SU-DHL-6 (cell line): Measurements from ENCODE around the gene ERVMER34-1.

Experiments used
- H2AFZ ChIP-seq: fragments of 200-600 bp; sonication (generic); 2 replicates; pipeline ENCODE4 v1.6.1; 2014; ENCODE audit warnings: low read depth, mild to moderate bottlenecking, moderate library complexity, mixed read lengths, antibody characterized with exemption, low read length; ENCODE audit not compliant: severe bottlenecking
- H3F3A ChIP-seq: fragments of 200-600 bp; shearing (Covaris generic); 2 replicates; pipeline ENCODE4 v1.6.0; 2016; ENCODE audit warnings: antibody characterized with exemption, mild to moderate bottlenecking; ENCODE audit not compliant: insufficient read depth
- H3K27ac ChIP-seq: fragments of 200-600 bp; sonication (generic); 2 replicates; pipeline ENCODE4 v1.5.1; 2016; ENCODE audit warnings: low read depth, mild to moderate bottlenecking, low read length, moderate library complexity, mixed read lengths
- H3K27me3 ChIP-seq: fragments of 200-600 bp; sonication (generic), shearing (Covaris generic); 2 replicates; pipeline ENCODE4 v1.6.0; 2014; ENCODE audit warnings: mild to moderate bottlenecking, low read length
- H3K36me3 ChIP-seq: fragments of 200-600 bp; sonication (generic); 2 replicates; pipeline ENCODE4 v1.6.1; 2014; ENCODE audit warnings: mild to moderate bottlenecking, low read length, mixed read lengths
- H3K4me2 ChIP-seq: fragments of 300-600, 200-600 bp; shearing (Covaris generic), sonication (generic); 2 replicates; pipeline ENCODE4 v1.6.0; 2014; ENCODE audit warnings: low read length, low read depth, mild to moderate bottlenecking; ENCODE audit not compliant: poor library complexity, severe bottlenecking
- H3K4me3 ChIP-seq: fragments of 200-600 bp; sonication (generic); 2 replicates; pipeline ENCODE4 v1.5.1; 2014; ENCODE audit warnings: antibody characterized with exemption, low read length, mild to moderate bottlenecking, mixed read lengths; ENCODE audit not compliant: insufficient read depth, poor library complexity, severe bottlenecking
- H3K79me2 ChIP-seq: fragments of 200-600 bp; sonication (generic); 2 replicates; pipeline ENCODE4 v1.6.1; 2014; ENCODE audit warnings: mild to moderate bottlenecking, low read length, moderate library complexity; ENCODE audit not compliant: insufficient read depth
- H3K9ac ChIP-seq: fragments of 200-600 bp; sonication (generic); 2 replicates; pipeline ENCODE4 v1.7.0; 2014; ENCODE audit warnings: mild to moderate bottlenecking, low read length
- H3K9me2 ChIP-seq: fragments of 200-600 bp; sonication (generic); replicated peaks from 2 replicates; pipeline ENCODE4 v1.6.1; 2014; ENCODE audit warnings: low read length; ENCODE audit not compliant: insufficient read depth
- H3K9me3 ChIP-seq: fragments of 200-600 bp; sonication (generic); 2 replicates; pipeline ENCODE4 v1.6.1; 2014; ENCODE audit warnings: low read length, mixed read lengths; ENCODE audit not compliant: insufficient read depth
- H4K20me1 ChIP-seq: fragments of 200-600 bp; sonication (generic); 2 replicates; pipeline ENCODE4 v1.6.1; 2014; ENCODE audit warnings: low read depth, mild to moderate bottlenecking, antibody characterized with exemption, low read length, moderate library complexity, mixed read lengths
- CTCF ChIP-seq: fragments of 200-600 bp; sonication (generic); IDR thresholded peaks from one replicate; pipeline ENCODE4 v1.5.1; 2017; ENCODE audit warnings: antibody characterized with exemption, mild to moderate bottlenecking, low read length, moderate library complexity; ENCODE audit not compliant: insufficient read depth, poor library complexity, severe bottlenecking
- EZH2phosphoT487 ChIP-seq: fragments of 200-600 bp; sonication (generic), shearing (Covaris generic); conservative IDR thresholded peaks from 2 replicates; pipeline ENCODE4 v1.6.1; 2018; ENCODE audit warnings: mild to moderate bottlenecking, antibody characterized with exemption, low read length, moderate library complexity, mixed read lengths

Gene ERVMER34-1

GRCh38 chr4:52713456-52713937, 37.7 kb downstream of the ERVMER34-1 start:
- TF ChIP-seq CTCF (no peak), EZH2phosphoT487 (no peak)
- Histone ChIP-seq H3K4me3 (peak overlapping the region; percentile 74), H3K9ac (peak overlapping the region; percentile 96), H3K36me3 (peaks cover 23% of the 10 kb centered on the region; the same call in 1 of the 2 replicates), H4K20me1 (no peaks in the 10 kb centered on the region), H3K9me3 (no peaks in the 10 kb centered on the region), H3K9me2 (no peaks in the 10 kb centered on the region), H2AFZ (no peak overlapping the region), H3K4me2 (peak overlapping the region; percentile 99), H3K27me3 (no peaks in the 10 kb centered on the region), H3F3A (peaks cover 53% of the 10 kb centered on the region), H3K79me2 (peaks cover 18% of the 10 kb centered on the region), H3K27ac (peak overlapping the region; percentile 88)

- Histone ChIP-seq H3K9me3 (no peaks in the 10 kb centered on the region), H3K27ac (peak overlapping the region; percentile 88), H2AFZ (no peak overlapping the region), H3K4me3 (peak overlapping the region; percentile 74), H3K4me2 (peak overlapping the region; percentile 99), H3K9me2 (no peaks in the 10 kb centered on the region), H3K79me2 (peaks cover 18% of the 10 kb centered on the region), H3K9ac (peak overlapping the region; percentile 96), H4K20me1 (no peaks in the 10 kb centered on the region), H3K27me3 (no peaks in the 10 kb centered on the region), H3F3A (peaks cover 43% of the 10 kb centered on the region), H3K36me3 (peaks cover 23% of the 10 kb centered on the region; the same call in 1 of the 2 replicates)
- no peak for TF ChIP-seq EZH2phosphoT487
- no peak for TF ChIP-seq CTCF
Observed at GRCh38 chr4:52712251-52713130, 38.7 kb downstream of the ERVMER34-1 start.

- Histone ChIP-seq H3K27ac (no peak overlapping the region), H4K20me1 (no peaks in the 10 kb centered on the region), H2AFZ (peak overlapping the region; percentile 16), H3K79me2 (peaks cover 18% of the 10 kb centered on the region), H3K4me3 (peak overlapping the region; percentile 49), H3K9me2 (no peaks in the 10 kb centered on the region), H3F3A (peaks cover 39% of the 10 kb centered on the region), H3K36me3 (peaks cover 23% of the 10 kb centered on the region; the same call in 1 of the 2 replicates), H3K27me3 (no peaks in the 10 kb centered on the region), H3K9ac (peak overlapping the region; percentile 49), H3K4me2 (peak overlapping the region; percentile 54), H3K9me3 (no peaks in the 10 kb centered on the region)
- TF ChIP-seq CTCF (no peak), EZH2phosphoT487 (no peak)
Observed at GRCh38 chr4:52711834-52712250, 39.4 kb downstream of the ERVMER34-1 start.
